Stimulated activated naive CD4-positive, alpha-beta T cell (primary cell): ENCODE data around the gene DNAJA3.
A peak's percentile ranks its signal among the peaks of the same experiment; 100 is the strongest.
"Not testable (repeated sequence)": the region's sequence is repeated elsewhere in the genome, so short reads cannot be mapped to it uniquely, and the experiment has no call there.

ENCODE experiments used
- DNase-seq, 6 experiments: peaks; one replicate each; lab custom pipeline; 2025; lab: John Stamatoyannopoulos, UW

Gene DNAJA3

DNA sequence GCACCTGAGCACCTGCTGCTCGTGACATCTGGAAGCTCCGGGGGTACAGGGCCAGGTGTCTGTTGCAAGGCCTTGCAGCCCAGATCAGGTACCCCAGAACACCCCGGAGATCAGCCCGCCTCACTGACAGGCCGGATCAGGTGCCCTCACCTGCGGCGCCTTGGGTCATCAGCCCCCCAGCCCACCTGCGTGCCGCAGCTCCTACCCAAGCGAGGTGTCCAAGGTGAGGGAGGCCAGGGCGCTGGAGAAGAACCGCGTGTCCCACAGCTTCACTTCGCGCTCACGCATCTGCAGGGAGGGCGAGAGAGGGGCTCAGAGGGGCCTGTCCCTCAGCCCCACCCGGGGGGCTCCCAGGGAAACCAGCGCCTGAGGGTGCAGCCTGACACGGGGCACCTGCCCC lies 37.9 kb upstream of the DNAJA3 start:
- DNase-seq = no peak

- no peak for DNase-seq
Measured at GRCh38 chr16:4388271-4389021, 37.2 kb upstream of the DNAJA3 start.

DNA sequence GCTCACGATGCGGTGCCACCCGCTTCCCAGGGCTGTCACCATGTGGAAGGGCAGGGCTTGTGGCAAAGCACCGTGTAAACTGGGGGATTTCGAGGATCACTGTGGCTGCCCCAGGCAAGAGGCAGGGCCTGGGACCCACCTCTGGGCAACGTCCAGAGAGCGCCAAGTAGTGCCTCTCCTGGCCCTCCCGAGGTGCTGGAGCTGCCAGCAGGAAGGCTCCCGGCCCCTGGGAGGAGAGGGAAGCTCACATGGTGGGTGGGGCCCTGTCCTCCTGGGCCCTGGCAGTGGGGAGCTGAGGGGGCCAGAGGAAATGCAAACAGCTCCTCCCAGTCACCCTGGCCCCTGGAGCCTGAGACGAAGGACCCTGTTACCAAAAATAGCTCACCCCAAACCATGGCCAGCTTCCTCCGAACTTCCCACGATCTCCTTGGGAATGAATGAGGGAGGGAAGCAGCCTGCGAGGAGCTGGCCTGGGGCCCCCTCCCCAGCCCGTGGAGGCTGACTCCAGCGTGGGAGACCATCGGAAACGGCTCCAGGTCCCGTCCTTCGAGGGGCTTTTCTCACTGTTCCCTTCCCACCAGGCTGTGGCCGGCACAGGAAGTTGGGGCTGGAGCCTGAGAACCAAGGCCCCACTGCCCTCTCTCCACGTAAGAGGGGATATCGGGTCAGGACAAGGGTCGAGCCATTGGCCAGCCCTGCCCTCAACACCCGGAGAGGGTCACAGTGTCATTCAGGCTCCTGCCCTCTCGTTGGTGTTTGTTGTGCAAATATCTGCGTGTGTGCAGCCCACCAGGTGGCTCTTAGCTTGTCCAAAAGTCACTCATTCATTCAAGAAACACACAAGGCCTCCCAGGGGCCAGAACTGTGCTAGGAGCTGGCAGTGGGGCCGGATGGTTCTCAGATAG lies 36.4 kb upstream of the DNAJA3 start:
- DNase-seq = no peak

DNA sequence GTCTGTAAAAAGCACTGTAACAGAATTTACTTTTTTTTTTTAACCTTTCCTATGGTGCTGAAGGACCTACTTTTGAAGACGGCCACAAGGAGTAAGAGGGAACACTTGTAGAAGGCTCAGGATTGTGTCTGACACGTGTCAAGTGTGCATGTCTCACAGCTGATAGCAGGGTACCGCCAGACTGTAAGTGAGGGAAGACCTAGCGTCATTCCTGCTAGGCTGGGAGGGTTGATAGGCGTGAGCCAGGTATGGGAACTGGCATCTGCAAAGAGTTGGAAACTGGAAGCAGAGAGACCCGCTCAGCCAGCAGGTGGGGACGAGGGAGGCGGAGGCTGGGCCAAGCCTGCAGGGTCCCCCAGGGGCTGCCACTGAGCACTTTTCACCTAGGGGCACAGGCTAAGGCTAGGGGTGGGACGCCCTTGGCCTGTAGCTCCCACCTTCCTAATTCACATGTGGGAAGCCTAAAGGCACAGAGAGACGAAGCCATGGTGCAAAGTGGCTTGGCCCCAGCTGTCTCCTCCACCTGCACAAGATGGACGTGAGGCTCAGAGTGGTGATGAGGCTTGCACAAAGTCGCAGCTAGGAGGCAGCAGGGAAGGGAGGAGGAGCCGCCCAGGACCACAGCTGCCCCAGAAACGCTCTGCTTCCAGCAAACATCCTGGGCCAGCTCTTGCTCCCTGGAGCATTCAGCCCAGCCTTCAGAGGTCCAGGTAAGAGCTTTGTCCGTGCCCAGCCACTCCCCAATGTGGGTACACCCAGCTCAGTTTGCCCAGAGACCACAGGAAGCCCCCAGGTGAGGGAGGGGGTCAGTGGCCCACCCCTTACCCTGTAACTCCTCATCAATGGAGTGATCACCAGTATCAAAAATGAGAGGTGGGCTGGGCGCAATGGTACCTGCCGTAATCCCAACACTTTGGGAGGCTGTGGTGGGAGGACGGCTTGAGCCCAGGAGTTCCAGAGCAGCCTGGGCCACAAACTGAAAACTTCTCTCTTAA lies 35.1 kb upstream of the DNAJA3 start:
- DNase-seq = no peak

GRCh38 chr16:4391631-4392381 lies 33.9 kb upstream of the DNAJA3 start:
- peak in 1 of 6 experiments; percentile 8 for DNase-seq

GRCh38 chr16:4392382-4393239 lies 33.1 kb upstream of the DNAJA3 start:
- DNase-seq = no peak

DNA sequence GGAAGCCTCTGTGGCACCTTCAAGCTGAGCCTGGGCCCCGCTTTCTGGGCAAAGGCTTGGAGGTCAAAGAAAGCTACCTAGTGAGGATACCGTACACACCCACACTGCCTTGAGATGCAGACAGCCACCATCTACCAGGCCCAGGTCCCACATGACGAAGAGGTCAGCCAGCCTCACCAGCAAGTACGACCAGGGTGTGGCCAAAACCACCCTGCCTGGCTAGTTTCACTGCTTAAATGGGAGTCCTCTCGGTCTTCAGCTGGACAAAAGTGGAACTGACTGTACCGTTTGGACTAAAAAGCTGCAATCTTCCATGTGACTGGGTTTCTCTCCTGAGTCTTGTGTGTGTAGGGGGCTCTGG lies 32.4 kb upstream of the DNAJA3 start:
- no peak for DNase-seq

- not testable (repeated sequence) for DNase-seq
Measured at GRCh38 chr16:4393850-4394249, 31.8 kb upstream of the DNAJA3 start.

DNA sequence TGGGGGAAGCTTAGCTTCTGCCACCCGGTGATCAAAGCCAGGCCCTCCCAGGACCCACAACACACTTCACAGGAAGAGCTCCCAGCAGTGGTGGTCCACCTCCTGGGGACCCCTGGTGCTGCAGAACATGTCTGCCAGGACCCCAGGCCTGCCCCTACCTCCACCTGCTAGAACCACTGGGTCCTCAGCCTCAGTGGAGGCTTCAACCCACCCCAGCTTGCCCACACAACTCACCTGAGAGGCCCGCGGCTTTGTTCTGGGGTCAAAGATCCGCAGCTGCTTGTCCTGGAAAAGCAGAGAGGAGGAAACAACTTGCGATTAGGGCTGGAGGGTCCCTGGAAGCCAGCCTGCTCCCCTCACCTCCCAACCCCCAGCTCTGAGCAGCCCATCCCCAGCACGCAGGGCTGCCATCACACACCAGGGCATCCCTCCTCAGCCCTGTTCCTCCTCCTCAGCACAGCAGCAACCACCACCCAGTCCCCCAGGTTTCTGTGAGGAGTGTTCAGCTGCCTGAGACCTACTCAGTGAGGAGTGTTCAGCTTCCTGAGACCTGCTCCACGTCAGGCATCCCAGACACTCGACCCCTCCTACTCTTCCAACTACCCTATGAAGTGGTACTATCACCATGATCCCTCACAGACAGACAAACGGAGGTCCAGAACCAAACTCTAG lies 30.5 kb upstream of the DNAJA3 start:
- DNase-seq = no peak

GRCh38 chr16:4399001-4399730 lies 26.5 kb upstream of the DNAJA3 start:
- no peak for DNase-seq

DNA sequence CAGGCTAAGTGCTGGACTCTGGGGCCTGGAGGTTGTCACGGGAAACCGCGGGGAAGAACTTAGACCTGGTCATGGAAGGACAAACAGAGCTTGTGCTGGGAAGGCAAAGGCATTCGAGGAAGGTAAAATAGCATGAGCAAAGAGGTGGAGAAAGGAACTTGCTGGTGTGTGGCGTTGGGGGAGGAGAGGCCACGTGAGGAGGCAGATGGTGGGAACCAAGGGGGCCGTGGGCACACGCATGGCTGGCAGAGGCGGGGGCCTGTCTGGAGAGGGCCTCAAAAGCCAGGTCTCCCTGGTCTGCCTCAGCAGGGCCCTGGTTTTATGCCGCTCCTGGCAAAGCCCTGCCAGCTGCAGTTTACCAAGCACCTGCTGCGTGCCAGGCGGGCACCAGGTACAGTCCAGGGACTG lies 24.6 kb upstream of the DNAJA3 start:
- DNase-seq = no peak

DNA sequence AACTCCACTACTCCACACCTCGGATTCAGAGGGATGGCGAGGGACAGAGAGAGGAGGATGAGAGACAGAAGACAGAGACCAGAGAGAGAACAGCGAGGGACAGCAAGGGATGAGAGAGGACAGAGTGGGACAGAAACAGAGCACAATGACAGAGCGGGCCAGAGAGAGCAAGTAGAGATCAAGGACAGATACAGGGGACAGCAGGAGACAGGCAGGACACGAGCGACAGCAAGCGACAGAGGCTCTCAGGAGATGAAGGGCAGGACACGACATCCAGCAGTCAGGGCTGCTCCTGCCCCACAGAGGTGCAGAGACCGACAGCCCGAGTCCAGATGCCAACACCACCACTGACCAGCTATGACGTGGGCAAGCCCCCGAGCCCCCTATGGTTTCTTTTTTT lies 24.2 kb upstream of the DNAJA3 start:
- DNase-seq = no peak

- peak; percentile 16 to 67 (median 50) for DNase-seq
Measured at GRCh38 chr16:4402439-4403132, 23.1 kb upstream of the DNAJA3 start.

- DNase-seq = no peak
Measured at GRCh38 chr16:4403133-4403949, 22.3 kb upstream of the DNAJA3 start.

GRCh38 chr16:4404247-4404966 lies 21.3 kb upstream of the DNAJA3 start:
- DNase-seq = peak in 3 of 6 experiments; percentile 13 to 37 (median 23)

DNA sequence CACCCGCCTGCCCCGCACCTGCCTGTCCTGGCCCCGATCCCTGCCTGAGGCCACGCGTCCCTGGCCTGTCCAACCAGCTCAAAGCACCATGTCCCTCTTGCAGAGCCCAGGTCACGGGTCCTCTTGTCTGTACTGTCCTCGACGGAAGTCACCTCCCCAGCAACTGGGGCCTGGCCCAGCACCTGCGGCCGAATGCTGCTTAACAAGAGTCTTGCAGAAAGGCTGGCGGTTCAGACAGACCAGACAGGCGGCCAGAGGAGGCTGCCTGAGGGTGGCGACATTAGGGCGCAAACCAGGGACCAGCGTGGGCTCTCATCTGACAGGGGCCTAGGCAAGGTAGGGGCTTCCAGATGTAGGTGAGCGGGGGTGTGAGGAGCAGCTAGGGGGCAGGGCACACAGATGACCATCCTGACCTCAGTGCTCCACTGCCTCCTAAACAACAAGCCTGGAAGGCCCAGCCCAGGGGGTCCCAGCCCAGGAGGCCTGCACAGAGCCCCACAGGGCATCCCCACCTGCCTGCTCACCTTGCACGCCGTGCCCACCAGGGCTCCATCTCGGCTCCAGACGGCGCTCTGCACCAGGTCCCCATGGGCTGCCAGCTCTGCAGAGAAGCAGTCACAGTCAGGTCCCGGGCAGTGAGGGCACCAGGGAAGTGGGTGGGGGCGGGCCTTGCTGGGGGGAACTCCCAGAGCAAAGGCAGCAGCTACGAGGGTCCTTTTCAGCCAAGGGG lies 20.5 kb upstream of the DNAJA3 start:
- no peak for DNase-seq
